Measurements from ENCODE around the gene INO80B.
"Not testable (repeated sequence)": the region's sequence is repeated elsewhere in the genome, so short reads cannot be mapped to it uniquely, and the experiment has no call there.

Gene INO80B

DNA sequence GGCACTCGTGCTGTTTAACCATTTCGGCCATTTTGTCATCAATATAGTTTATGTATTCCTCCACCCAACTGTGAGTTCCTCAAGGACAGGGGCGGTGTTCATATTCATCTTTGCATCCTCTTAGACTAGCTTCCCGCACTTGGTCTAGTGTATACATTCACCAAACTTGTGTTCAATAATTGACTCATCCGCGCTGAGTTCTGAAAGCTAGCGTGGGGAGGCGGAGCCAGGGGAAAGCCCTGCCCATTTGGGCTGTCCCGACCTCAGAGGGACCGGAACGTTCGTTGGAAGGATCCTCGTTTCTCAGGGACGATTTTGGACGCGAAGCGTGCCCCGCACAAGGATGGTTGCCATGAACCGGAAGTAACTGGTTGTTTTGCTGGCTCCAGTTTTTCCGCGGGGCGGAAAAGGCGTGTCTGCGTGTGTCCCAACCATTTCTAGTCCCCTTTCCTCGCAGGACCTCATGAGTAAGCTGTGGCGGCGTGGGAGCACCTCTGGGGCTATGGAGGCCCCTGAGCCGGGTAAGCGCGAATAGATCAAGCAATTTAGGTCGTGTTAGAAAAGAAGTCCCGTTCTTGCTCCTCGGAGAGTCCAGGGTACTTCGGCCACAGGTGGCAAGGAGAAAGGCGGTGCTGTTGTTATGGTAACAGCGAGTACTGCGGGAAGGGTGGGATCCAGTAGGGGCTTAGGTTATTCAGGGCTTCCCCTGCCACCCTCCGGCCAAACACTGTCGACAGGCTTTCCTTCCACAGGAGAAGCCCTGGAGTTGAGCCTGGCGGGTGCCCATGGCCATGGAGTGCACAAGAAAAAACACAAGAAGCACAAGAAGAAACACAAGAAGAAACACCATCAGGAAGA, at the start of gene INO80B:
Gene INO80B, plus strand, starts transcription at position 434 of the 858 bp plus-strand sequence. Its CDS starts 30 bp downstream, at position 464.
- DNase-seq = peak; percentile 96

DNA sequence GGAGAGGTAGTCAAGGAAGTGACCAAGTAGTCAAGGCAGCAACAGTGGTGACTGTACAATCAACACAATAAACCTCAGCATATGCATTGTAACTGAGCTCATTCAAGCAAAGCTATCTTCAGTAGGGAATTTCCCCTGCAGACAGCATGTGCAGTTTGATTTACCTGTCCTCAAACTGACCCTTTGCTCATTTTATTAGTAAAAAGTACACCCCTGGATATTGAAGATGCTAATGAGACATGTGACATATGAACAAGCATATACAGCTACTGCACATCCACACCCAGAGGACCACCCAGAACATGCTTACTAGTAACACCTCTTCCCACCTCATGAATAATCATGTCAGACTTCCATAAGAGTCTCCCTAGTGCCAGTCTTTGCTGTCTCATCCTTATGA, 48.9 kb upstream of the INO80B start:
- no peak for DNase-seq

DNA sequence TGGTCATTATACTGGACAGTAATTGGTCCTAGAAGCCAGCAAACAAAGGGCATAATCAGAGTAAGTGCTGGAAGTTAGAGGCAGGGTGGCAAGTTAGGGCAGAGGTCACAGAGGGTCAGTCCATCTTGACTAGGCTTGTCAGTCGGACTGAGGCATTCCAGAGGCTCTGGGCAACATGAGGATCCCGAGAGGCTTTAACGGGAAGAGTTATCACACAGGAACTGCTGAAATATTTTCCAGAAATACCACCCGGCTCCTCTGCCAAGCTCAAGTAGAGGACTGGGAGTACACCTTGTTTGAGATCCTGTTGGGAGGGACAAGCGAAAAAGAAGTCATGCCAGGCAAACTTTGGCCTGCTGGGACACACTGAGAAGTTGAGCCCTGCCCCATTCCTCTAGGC, 47.2 kb upstream of the INO80B start:
- no peak for DNase-seq

DNA sequence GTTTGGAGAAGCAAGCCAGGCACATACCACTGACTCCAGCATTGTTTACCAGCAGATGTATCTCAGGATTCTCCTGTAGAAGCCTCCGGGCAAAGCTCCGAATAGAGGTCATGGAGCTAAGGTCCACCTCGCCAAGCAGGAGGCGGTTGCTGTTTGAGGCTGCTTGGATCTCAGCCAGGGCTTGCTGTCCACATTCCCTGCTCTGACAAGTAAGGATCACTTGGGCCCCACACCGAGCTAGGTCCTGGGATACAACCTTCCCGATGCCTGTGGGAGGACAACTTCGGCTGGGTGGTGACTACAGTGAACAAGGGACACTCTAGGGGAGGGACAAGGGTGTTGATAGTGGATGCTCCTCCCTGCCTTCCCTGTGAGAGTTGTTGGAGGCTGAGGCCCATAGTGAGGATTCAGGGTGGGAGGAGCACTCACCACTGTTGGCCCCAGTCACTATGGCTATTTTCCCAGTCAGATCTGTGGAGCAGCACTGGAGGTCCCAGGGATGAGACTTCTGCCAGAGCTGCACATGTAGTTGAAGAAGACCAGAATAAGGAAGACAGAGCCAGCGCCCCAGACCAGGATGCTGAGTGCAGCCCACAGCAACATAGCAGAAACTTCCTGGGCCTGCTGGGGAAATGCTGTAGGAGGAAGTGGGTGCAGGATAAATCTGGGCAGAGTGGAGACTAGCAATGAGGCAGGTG, 41.7 kb upstream of the INO80B start:
- DNase-seq = peak; percentile 69

DNA sequence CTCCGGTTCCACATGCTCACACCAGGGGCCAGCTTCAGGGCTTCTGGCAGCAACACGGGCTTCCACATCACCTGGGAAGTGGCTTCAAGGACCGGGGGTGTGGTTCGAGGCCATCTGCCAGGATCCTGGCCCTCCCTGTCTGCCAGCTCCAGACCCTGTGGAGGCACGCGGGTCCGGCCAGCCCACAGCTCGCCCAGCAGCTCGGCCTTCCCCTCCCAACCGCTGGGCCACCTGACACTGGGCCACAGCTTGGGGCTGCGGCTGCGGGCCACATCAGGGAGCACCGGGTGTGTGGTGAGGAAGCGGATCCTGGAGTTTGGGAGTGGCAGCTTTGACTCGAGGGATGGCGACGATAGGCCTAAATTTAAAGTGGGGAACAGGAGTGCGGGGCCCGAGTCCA, 40.4 kb upstream of the INO80B start:
- no peak for DNase-seq

DNA sequence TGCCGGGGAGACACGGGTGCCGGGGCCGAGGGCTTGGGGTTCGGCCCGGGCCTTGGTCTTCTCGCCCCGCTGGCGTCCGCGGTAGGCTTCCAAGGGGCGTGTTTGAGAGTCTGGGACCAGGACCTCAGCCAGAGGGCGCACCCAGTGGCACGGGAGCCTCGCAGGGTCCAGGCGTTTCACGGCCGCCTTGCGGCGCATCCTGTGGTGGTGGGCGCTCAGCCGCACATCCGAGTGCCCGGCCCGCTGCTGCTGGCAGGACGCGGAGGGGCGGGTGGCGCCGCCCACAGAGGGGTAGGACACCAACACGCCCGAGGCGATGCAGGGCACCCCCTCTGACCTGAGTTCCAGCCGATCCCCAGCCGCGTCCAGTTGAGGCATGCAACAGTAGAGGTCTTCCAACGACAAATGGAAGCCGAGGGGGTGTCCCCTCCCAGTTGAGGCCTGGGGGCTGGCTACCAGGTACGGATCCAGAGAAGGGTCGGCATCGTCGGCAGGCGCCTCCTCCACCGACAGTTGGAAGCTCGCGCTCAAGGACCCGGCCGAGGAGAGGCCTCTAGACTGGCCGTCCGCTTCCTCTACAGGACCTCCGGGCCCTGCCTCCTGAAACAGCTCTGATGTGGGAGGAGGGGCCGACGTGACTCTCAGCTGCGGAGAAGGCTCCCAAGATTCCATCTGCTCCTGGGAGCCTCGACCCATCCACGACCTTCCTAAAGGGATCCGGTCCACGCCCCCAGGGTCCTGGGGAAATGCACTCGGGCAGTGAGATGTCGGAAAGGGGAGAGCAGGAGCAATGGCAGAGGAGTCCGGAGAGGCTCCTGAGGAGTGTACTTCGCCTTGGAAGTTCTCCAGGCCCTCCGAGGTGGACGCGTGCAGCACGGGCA, 39.8 kb upstream of the INO80B start:
- DNase-seq = peak; percentile 78

DNA sequence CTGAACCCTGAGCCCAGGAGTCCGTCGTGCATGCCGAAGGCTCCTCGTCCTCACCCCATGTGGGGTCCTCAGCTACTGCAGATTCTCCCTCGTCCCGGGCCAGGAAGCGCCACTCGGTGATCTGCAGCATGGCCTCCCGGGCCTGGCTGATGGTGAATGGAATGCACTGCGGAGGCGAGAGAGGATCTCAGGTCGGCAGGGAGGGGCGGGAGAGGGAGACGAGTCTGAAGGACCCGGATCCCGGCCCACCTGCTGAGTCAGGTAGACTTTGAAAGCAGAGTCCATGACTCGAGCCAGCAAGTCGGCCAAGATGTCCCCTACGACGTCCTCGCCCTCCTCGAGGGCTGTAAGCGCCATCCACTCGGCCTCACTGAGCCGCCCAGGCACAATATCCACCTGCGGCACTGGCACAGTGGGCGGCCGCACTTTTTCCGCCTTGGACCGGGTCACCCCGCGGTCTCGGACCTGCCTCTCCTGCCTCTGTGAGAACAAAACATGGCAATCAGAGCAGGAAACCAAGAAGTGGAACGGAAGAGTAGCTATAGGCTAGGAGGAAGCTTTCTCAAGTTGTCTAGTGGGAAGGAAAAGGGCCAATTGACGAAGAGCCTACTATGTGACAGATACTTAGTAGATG, 39.0 kb upstream of the INO80B start:
- DNase-seq = no peak

DNA sequence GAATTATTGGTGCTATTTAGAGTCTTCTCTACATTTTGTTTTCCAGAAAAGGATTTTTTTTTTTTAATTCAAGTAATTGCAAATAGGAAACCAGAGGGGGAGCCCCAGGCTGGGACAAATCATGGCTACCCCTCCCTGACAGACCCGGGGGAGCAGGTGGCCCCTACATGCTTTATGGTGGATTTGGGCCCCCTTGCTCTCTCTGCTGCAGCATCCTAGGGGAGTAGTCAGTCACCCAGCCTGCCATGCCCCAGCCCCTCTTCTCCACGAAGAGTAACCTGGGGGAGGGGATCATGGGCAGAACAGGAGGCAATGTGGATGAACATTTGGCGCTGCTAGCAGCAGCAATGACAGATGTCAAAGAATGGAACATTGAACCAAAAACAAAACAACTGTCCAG, 38.1 kb upstream of the INO80B start:
- no peak for DNase-seq

DNA sequence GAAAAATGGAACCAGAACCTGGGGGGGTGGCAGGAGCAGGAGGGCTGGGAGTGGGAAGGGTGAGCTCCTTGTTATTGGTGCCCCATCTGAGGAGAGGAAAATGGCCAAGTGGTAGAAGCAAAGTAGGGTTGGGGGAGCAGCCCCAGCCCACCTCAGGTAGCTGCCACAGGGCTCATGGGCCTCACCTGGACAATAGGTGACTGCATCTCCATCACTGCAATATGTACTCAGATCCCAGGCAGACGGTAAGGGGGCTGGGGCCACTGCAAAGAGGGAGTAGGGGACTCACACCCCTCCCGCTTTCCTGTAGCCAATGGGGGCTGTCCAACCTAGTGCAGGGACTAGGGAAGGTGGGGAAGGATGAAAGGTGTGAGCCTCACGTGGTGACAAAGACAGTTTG, 37.7 kb upstream of the INO80B start:
- no peak for DNase-seq

DNA sequence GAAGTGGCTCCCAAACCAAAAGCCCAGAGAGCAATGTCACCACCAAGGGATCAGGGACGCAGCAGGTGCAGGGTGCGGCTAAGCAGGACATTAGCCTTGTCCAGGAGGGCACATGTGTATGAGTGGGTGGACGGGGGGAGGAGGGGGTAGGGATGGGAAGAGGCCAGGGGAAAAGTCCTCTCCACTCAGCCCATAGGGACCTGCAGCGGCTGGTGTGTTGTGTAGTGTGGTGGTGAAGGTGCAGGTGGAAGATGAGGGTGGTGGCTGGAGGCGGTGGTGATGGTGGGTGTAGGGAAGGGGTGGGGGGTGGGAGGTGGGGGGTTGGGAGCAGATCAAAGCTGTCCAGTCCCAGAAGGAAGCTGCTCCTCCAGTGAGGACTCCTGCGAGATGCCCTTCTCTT, 37.1 kb upstream of the INO80B start:
- no peak for DNase-seq

DNA sequence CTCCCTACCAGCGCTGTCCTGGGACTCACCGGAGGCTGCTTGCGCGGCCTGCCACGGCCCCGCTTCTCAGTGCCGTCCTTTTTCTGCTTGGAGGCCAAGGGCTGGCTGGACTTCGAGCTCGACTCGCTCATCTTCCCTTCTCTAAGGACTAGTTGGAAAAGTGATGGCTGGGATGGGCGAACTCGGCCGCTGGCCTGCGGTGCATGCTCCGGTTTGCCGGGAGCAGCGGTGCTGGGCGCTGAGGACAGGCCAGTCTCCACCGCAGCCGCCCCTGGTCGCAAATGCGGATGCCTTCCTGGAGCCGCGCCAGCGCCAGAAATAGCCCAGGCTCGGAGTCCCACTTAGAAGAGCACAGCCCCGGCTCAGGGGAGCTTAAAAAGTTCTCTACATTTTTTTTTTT, 36.6 kb upstream of the INO80B start:
- no peak for DNase-seq

DNA sequence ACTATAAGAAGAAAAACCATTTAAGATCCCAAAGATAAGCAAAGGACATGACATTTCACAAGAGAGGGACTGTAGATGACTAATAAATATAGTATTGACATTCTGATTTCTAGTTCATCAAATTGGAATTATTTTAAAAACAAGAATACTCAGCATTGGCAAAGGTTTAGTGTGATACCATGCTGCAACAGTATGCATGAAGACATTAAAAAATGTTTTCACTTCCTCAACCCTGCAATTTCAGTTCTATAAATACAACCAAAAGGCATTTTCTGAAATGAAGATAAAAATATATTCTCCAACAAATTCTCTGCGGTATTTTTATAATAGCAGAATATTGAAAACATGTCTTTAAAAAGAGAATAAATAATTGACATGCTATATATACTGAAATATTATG, 35.5 kb upstream of the INO80B start:
- no peak for DNase-seq

DNA sequence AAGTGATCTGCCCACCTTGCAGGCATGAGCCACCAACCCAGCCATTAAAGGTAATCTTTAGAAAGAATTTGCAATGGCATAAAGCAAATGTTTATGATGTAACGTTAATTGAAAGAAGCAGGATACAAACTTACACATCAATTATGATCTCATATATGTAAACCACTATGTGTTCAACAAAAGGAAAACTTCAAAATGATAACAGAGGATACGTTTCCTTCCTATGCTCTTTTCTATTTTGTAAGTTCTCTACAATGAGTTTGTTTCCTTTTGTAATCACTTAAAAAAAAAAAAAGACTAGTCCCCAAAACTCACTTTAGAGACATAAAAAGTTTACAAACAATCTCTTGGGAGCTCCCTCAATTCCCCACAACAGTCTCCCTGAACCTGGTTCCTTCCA, 34.9 kb upstream of the INO80B start:
- no peak for DNase-seq

DNA sequence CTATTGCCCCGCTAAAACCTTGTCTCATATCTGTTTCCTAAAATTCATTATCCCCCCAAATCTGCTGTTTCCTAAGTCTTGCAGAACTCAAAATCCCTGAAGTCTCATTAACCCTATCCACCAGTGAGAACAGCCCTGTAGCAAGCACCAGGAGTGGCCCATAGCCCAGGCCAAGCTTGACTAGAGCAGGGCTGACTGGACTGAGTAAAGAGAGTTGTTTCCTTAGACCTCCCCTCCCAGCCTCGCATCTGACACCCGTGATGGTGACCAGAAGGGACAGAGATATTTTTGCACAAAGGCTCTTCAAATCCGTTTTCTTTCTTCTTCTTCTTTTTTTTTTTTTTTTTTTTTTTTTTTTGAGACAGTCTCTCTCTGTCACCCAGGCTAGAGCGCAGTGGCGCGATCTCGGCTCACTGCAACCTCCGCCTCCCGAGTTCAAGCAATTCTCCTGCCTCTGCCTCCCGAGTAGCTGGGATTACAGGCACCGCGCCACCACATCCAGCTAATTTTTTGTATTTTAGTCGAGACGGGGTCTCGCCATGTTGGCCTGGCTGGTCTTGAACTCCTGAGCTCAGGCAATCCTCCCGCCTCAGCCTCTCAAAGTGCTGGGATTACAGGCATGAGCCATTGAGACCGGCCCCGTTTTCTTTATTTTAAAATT, 34.3 kb upstream of the INO80B start:
- DNase-seq = not testable (repeated sequence)

DNA sequence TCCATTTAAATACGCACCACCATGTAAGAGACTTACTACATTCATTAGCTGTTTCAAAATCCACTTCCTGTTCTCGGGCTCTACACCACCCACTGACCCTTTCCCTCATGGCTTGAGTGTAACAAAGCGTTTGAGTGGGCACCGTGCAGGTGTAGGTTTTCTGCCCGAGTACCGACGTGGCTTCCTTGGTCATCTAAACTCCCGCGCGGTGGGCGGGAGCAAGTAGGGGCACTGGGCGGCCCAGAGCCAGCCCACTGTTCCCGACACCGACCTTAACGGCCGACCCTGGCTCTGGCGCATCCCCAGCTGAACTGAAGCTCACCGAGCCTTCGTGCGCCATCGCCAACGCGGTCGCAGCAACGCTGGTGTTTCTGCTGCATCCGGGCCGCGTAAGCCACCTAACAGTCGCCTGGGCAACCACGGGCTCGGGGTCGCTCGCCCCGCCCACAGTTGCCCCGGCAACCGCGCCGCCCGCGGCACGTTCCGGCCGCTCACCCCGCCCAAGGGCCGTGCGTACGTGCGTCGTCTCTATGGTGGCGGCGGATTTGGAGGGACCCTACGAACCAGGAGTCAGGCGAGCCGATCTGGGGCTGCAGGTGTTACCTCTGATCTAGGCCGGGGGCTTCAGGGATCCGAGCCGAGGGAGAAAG, 33.5 kb upstream of the INO80B start, which contains the start of the genes C2orf81 and WDR54:
Gene C2orf81, minus strand, starts transcription at position 399 of the 650 bp plus-strand sequence. Its CDS starts 59 bp downstream, at position 340.
Gene WDR54, plus strand, starts transcription at position 510 of the 650 bp plus-strand sequence. CDS start 424 bp downstream, outside the sequence.
- peak; percentile 92 for DNase-seq

DNA sequence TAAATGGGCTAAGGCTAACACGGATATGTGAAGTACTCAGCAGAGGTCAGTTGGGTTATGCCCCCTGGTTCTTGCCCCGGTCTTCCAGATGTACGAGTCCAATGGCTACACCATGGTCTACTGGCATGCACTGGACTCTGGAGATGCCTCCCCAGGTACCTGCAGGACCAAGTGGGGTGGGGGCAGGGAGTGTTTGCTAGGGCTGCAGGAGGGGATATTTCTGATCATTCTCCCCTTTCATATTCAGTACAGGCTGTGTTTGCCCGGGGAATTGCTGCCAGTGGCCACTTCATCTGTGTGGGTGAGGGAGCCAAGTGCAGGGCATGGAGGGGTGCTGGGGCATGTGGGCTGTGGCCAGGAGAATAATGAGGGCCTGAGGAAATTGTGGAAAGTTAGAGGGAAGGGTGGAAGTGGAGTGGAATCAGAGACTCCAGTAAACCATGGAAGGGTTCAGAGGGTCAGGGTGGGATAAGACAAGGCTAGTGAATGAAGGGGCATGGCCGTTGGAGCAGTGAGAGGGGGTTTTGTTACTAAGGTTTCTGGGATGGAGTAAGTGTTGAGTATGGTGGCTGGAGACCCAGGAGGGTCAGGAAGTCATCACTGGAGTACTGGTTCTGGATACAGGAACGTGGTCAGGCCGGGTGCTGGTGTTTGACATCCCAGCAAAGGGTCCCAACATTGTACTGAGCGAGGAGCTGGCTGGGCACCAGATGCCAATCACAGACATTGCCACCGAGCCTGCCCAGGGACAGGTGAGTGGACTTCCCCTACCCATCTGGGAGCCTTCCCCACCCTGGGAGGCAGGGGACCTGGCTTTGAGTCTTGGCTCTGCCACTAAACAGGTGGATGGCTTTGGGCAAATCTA, 31.4 kb upstream of the INO80B start:
- no peak for DNase-seq

DNA sequence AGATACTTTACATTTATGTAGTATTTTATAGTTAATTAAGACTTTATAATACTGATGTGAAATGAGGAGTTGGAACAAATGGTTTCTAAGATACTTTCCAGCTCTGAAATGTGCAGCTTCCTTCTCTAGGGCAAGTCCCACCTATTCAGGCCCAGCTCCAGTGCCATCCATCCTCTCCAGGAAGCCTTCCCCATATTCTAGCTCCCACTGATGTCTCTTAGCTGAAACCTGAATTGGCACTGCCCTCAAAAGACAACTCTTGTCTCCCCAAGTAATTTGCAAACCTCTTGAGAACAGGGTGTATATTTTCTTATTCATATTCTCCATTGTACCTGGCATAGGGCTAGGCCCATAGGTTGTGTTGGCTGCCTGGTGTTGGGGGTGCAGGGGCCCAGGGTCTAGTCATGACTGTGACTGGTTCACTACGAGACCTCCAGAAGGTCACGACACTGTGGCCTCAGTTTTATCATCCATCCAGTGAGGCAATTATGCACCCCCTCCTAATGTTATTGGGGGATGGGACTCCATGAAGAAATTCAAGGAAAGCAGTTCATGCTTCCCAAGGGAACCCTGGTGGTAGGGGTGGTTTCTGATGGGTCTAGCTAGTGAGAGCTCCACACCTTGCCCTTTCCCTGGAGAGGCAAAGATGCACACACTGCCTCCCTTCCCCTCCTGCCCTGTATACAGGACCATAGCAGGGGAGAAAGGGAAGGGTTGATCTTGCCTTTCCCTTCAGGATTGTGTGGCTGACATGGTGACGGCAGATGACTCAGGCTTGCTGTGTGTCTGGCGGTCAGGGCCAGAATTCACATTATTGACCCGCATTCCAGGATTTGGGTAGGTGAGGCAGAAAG, 30.5 kb upstream of the INO80B start:
- no peak for DNase-seq

DNA sequence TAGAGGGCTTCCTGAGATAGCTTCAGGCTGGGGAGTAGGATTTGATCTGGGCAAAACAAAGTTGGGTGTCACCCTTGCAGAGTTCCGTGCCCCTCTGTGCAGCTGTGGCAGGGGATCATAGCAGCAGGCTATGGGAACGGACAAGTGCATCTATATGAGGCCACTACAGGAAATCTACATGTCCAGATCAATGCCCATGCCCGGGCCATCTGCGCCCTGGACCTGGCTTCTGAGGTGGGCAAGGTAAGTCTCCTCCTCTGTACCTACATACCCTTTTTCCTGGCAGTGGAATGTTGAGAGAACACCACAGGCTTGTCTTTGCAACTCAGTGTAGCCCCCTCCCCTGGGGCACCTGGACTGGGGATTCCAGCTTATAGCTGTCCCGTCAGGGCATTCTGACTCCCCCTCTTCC, 29.9 kb upstream of the INO80B start:
- no peak for DNase-seq

DNA sequence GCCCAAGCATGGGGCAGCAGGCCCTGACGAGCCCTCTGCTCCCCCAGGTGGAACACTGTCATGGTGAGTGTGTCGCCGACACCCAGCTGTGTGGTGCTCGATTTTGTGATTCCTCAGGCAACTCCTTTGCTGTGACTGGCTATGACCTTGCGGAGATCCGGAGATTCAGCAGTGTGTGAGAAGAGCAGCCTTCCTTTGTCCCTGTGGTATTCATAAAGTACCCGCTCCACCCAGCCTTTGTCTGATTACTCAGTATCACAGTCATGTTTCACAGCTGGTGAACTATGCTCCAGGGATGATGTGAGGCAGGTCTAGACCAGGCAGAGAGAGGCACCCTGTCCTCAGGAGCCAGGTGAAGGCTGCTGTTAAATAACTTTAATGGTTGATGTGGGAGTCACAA, 29.4 kb upstream of the INO80B start:
- DNase-seq = no peak

All from right hindlimb (tissue), 1 donor.